Activated CD4-positive, alpha-beta T cell treated with anti-CD3 and anti-CD28 coated beads, Interleukin-10, Interleukin-2, amounts not matched to agents 100 ng/mL and 50 ng/mL, durations not matched to agents 16 hours and 8 hours (primary cell): ENCODE results near the gene ZNF343.
A peak's percentile ranks its signal among the peaks of the same experiment; 100 is the strongest.
"Not testable (repeated sequence)": the region's sequence is repeated elsewhere in the genome, so short reads cannot be mapped to it uniquely, and the experiment has no call there.

ENCODE experiments used
- DNase-seq: peaks from one replicate; pipeline ENCODE4 v3.0.0-alpha.2; 2020

ZNF343 gene

GRCh38 chr20:2508631-2509467 is at the start of gene ZNF343:
Gene ZNF343 (minus strand): TSS chr20:2508915. CDS start chr20:2493895, 15,020 bp downstream.
- peak; percentile 88 for DNase-seq

- DNase-seq = no peak
These were observed 49.3 kb upstream of the ZNF343 start for GRCh38 chr20:2557873-2558580.

- no peak for DNase-seq
These were observed 36.9 kb upstream of the ZNF343 start for GRCh38 chr20:2545594-2545993.

GRCh38 chr20:2544211-2544610 is 35.5 kb upstream of the ZNF343 start:
- DNase-seq = no peak

GRCh38 chr20:2542361-2542760 is 33.6 kb upstream of the ZNF343 start:
- no peak for DNase-seq

- no peak for DNase-seq
These were observed 33.2 kb upstream of the ZNF343 start for GRCh38 chr20:2541940-2542339.

- no peak for DNase-seq
These were observed 30.4 kb upstream of the ZNF343 start for GRCh38 chr20:2538931-2539720.

- no peak for DNase-seq
These were observed 29.6 kb upstream of the ZNF343 start for GRCh38 chr20:2538356-2538755.

GRCh38 chr20:2537101-2537500 is 28.4 kb upstream of the ZNF343 start:
- no peak for DNase-seq

- DNase-seq = no peak
These were observed 27.9 kb upstream of the ZNF343 start, which contains the start of gene TMC2 for GRCh38 chr20:2536560-2536986. Gene TMC2 (plus strand): TSS chr20:2536573. CDS start chr20:2536622, 49 bp downstream.

GRCh38 chr20:2535711-2536559 is 27.2 kb upstream of the ZNF343 start:
- no peak for DNase-seq

- no peak for DNase-seq
These were observed 24.4 kb upstream of the ZNF343 start for GRCh38 chr20:2533118-2533517.

- DNase-seq = no peak
These were observed 20.1 kb upstream of the ZNF343 start for GRCh38 chr20:2528671-2529271.

GRCh38 chr20:2527762-2528161 is 19.0 kb upstream of the ZNF343 start:
- no peak for DNase-seq

GRCh38 chr20:2526218-2526583 is 17.5 kb upstream of the ZNF343 start:
- not testable (repeated sequence) for DNase-seq

GRCh38 chr20:2524709-2525506 is 16.2 kb upstream of the ZNF343 start:
- DNase-seq = peak; percentile 39

- peak; percentile 92 for DNase-seq
These were observed 15.4 kb upstream of the ZNF343 start for GRCh38 chr20:2523919-2524708.

GRCh38 chr20:2522826-2523429 is 14.2 kb upstream of the ZNF343 start:
- DNase-seq = not testable (repeated sequence)
